GM21515 (cell line): Measurements from ENCODE around the gene CDK14.
A peak's percentile ranks its signal among the peaks of the same experiment; 100 is the strongest.
"Not testable (repeated sequence)": the region's sequence is repeated elsewhere in the genome, so short reads cannot be mapped to it uniquely, and the experiment has no call there.

Experiments
- ATAC-seq: cut with Tn5 transposase; IDR thresholded peaks from one replicate; pipeline ENCODE4 v1.9.1; 2021; ENCODE audit not compliant: unreplicated experiment

The CDK14 gene

DNA sequence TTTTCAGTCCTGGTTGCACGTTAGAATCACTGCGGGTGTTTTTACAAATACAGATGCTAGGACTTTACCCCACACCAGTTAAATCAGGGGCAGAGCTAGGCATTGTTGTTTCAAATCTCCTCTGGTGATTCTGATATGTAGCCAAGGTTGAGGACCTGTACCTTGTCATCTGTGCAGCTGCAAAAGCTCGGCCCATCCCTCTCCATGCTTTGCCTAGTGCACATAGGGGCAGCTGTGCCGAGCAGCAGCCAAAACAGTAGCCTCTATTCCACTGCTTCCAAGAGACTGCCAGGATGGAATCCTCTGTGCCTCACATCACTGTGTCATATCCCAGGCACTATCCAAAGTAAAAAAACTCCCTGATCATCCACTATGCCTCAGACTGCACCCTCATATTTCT is 181.3 kb downstream of the CDK14 start:
- peak; percentile 46 for ATAC-seq

DNA sequence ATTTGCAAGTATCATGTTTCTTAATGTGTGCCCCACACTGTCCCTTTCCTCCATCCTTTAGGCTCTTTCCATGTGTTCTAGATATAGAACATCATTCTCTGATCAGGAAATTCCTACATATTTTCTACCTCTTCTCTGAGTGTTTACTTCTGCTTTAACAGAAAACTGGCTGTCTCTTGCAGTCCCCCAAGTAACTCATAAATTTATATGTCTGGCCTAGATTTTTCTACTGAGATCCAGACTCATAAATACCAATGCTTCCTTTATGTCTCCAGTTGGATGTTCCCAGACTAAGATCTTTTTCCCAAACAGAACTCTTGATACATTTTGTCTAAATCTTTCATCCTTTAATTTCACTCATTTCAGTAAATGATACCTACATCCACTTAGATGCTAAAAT is 181.8 kb downstream of the CDK14 start:
- ATAC-seq = no peak

DNA sequence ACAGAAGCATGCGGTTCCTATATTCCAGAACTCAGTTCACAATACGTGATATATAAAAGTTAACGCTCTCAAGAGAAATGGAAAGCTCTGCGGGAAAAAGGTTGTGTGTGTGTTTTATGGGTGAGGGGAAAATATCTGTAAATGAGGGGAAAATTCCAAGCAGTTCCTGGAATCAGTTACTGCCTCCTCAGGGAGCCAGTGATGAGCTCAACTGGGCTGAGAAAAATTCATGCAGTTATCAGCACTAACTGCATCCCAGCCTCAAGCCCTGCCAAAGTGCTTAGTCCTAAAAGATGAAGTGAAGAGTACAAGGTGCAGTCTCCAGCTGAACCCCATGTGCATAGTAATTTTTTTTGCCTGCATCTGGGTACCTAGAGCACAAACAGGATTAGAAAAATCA is 191.9 kb downstream of the CDK14 start:
- ATAC-seq = no peak

DNA sequence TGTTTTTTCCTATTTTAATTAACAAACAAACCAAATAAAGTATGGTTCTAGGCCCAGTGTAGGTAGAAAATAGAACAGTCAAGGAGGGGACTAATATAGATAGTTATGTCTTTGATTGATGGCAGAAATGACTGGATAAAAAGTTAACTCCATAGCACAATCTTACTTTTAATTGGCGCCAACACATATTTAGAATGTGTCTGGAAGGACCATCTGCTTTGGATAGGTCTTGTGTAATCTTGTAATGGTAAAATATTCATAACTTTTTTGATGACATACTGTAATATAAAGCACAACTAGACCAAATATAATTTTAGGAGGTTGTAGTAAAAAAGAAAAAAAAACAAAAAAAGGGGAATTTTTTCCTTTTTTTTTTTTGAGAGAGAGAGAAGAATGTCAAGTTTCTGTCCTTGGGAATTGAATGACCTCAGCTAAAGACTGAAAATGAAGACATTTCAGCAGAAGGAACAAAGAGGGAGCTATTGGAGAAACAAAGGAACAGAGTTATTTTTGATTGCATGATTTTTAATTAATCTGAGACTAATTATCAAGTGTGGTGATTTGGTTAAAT is 193.7 kb downstream of the CDK14 start:
- ATAC-seq = no peak

DNA sequence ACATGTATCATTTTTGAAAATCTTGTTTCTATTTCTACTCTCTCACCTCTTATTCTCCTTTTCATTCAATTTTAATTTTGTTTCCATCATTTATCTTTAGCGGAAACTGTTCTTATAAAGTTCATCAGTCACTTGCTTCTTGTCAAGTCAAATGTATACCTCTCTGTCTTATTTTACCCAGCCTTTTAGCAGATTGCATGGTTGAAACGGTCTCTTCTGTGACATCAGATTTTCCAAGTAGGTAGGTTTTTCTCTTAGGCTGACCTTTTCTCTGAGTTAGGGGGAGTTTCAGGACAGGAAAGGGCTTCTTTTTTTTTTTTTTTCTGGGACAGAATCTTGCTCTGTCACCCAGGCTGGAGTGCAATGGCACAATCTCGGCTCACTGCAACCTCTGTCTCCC is 195.5 kb downstream of the CDK14 start:
- no peak for ATAC-seq

DNA sequence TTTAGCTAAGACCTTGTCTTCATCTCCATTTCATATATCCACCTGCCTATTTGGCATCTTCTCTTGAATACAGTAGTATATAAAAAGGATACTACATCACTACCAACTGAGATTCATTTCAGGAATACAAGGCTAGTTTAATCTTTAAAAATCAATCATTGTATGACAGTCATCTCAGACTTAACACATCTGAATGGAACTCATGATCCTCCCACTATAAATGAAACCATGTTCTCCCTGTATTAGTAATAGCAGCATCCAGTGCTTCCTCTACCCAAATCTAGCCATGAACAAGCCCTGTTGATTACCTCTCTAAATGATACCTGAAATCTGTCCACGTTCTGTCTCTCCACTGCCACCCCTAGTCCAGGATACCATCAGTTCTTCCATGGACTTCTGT is 196.2 kb downstream of the CDK14 start:
- no peak for ATAC-seq

DNA sequence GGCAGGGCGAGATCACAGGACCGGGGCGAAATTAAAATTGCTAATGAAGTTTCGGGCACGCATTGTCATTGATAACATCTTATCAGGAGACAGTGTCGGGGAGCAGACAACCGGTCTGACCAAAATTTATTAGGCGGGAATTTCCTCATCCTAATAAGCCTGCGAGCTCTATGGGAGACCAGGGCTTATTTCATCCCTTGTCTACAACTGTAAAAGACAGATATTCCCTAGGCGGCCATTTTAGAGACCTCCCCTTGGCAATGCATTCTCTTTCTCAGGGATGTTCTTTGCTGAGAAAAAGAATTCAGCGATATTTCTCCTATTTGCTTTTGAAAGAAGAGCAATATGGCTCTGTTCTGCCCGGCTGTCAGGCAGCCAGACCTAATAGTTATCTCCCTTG is 198.1 kb downstream of the CDK14 start:
- not testable (repeated sequence) for ATAC-seq

DNA sequence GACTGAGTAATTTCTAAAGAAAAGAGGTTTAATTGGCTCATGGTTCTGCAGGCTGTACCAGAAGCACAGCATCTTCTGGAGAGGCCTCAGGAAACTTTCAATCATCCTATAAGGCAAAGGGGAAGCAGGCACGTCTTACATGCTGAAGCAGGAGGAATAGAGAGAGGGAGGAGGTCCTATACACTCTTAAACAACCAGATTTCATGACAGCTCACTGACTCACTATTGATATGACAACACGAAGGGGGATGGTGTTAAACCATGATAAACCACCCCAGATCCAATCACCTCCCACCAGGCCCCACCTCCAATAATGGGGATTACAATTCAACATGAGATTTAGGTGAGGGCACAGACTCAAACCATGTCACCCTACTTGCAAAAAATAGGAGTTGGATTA is 201.5 kb downstream of the CDK14 start:
- no peak for ATAC-seq

DNA sequence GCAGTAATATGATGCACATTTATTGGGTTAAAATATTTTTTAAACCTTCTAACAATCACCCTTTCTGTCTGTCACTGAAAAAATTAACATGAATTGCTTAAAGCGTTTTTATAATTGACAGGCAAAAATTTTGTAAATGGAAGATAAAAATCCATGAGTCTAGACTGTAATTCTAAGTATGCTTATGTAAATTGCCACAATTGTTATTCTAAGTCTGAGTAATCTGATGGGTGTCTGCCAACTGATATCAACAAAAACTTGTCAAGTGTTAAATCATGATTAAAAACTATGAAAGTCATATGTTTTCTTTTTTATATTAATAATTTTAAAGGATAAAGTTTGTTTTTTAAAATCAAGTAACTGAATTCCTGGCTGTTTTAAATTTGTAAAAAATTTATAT is 208.2 kb downstream of the CDK14 start:
- ATAC-seq = no peak

DNA sequence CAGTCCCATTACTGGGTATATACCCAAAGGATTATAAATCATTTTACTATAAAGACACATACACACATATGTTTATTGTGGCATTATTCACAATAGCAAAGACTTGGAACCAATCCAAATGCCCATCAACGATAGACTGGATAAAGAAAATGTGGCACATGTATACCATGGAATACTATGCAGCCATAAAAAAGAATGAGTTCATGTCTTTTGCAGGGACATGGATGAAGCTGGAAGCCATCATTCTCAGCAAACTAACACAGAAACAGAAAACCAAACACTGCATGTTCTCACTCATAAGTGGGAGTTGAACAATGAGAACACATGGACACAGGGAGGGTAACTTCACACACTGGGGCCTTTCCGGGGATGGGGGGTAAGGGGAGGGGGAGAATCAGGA is 219.4 kb downstream of the CDK14 start:
- not testable (repeated sequence) for ATAC-seq

DNA sequence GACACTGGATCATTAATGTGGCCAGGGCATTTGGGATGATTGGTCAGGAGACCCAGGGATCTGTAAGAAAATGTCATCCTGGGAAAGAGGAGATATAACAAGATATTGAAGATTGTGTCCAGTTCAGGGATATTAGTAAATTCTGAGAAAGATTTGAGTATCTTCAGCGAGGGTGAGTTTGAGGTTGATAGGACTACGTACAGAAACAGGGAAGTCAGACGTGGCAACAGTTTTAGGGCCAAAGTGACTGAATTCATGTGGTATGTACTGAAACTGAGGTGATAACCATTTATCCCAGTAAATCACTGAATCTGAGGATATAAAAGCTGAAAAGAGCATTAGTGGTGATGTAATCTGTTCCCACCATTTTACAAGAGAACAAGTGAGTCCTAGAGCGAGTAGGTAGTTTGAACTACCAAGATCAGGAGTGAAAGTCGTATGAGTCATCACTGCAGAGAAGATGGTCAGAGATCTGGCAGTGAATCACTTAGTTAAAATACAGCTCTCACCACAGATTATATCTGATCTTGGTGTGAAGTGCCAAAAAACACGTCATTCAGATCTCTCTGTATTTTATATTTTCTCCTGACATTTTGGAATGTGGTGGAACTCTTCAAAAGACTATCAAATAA is 220.5 kb downstream of the CDK14 start:
- peak; percentile 98 for ATAC-seq

DNA sequence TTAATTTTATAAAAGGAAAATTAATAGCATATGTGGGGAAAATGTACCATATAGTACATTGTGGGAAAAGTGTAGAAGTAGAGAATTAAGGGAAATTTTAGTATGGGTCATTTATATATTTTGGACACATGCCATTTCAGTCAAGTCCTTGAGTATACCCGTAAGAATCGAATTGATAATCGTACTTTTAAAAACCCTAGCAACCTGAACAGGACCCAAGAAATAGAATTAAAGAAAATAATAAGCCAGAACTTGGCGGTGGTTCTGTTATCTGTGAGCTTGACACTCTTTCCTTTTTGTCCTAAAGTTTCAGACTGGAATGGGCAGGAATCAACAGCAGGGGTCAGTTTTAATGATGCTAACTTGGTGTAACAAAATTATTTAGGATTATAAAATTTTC is 221.0 kb downstream of the CDK14 start:
- ATAC-seq = no peak

DNA sequence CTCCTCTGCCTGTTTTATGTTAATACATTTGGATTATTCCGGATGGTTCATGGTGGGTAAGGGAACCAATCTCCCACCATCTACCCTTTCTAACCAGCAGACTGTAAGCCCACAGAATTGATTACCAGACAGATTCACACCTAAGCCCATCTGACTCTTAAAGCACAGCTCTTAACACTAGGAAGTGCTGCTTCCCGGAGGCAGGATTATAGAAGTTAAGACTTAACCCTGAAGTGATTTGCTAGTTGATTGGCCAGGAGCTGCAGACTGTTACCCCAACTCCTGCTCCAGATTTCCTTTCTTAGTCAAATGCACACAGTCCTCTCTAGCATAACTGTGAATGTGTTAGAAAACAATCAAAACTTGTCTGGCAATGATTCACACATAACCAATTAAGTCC is 221.7 kb downstream of the CDK14 start:
- ATAC-seq = no peak

DNA sequence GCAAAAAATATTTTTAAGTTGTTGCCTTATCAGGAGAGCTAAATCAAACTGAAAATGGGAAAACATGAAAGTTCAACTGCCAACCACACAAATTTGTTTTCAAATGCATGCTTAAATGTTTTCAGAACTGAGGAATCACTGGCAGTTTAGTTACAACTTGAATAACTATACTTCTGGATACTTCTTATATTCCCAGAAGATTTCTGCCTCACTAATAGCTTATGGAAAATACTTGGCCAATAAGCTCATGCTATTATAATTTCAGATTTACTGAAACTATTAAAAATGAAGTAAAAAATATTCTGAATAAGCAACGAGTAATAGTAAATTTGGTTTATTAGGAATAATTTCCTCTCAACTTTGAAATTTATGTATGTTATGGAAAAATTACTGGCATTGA is 222.2 kb downstream of the CDK14 start:
- no peak for ATAC-seq

DNA sequence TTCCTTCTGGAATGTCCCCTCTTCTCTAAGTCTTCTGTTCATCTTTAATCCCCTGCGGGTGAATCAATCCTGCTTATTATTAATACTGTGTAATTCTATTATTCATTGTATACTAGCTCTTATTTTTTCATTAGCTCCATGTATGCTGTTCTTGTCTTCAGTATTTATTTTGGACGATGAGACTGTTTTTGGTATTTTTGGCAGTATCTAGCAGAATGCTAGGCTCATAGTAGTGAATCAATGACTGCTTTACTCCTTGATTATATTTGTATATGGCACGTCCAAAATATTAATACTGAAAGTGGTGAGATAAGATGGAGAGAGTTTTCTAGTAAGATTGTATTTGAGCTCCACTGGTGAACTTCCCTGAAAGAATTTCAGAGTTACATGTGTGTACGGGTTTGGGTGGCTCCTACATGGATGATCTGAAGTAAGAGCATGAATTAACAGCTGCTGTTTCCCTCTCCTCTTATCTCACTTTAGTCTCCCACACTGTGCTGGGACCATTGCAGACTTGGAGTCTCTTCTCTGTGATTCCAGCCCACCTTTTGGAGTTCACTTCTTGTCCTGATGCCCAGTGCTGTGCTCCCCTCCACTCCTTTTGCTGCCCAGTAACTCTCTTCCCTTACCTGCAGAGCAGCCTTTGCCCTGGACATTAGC is 226.0 kb downstream of the CDK14 start:
- no peak for ATAC-seq

DNA sequence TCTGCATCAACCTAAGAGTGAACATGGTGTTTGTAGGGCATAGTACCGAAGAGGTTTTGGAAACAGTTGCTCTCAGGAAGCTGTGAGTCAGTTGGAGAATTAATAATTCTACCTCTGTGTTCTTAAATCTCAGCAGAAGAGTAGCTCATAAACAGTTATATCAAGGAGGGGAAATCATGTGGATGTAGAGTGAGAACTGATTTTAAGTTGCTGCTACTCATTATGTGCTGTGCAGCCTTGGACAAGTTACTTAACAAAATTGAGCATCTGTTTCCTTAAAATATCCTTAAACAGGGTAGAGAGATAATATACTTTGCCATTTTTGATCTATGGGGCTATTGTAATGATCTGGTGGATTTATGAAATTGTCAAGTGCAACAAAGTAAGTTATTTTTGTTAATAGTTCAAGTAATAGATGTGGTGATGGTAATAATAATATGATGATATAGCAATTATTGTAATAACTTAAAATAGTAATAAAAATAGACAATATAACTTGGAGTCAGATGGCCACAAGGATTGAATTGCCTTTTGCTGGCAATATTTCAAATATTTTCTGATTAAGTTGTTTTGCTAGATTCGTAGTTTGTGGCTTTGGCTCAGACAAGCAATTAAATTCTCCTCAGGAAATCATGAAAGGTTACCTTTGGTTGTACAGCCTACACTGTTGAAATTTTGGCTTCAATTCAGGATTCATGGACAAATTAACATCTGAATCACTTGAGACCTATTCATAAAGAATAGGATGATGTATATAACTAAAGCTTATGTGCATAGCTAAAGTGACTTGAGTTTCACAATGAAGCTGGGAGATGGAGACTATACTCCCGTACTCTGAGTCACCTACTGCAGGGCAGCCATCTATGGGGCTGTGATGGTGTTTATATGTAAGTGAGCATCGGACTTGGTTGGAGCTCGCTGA is 228.5 kb downstream of the CDK14 start:
- no peak for ATAC-seq

DNA sequence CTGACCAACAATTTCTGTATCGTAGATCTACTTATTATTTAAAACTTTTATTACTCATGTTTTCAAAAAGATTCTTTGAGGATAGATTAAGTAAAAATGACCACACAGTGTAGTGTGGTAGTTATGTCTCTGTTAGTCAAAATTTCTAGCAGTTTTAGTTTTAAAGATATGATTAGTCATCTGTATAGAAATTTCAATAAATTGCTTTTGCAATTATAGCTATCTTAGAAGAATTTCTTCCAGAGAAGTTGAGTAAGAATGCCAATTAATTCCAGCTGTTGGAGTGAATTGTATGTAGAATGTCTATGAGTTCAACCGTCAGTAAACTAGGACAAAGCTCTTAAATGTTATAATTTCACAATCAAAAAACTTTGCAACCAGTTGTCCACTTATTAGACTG is 229.7 kb downstream of the CDK14 start:
- no peak for ATAC-seq

DNA sequence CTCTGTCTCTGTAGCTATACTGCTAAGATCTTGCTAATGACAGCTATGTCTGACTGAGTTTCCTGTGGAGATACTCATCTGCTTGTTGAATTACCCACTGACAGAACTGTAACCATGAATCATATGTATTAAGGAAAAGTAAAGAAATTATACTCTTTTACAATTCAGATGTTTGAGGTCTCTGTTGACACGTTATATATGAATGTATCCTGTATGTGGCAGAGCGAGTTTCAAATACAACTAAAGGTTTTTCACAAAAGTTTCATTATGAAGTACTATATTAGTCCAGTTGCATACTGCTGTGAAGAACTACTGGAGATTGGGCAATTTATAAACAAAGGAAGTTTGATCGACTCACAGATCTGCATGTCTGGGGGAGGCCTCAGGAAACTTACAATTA is 232.5 kb downstream of the CDK14 start:
- ATAC-seq = no peak

DNA sequence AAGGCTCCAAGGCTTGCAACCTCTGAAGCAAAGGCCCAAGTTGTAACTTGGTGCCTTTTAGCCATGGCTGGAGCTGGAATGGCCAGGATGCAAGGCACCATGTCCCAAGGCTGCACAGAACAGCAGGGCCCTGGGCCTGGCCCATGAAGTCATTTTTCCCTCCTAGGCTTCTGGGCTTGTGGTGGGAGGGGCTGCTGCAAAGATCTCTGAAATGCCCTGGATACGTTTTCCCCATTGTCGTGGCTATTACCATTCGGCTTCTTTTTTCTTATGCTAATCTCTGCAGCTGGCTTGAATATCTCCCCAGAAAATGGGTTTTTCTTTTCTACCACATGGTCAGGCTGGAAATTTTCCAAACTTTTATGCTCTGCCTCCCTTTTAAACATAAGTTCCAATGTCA is 234.2 kb downstream of the CDK14 start:
- ATAC-seq = no peak

DNA sequence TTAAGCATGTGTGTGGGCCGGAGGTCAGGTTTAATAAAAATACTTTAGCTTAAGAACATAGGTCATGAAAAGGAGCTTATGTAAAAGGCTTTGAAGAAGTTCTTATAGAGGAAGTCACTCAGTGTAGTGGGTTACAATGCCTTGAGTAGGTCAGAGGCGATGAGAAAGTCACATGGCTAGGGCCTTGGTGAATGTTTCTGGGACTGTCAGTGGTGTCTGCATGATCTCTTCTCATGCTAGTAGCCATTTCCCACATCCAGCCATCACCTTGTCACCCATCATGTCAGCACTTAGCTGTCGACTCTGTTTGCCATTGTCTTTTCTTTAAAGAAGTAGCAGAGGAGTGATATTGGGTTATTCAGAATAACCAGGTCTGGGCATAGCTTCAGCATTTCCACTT is 236.6 kb downstream of the CDK14 start:
- ATAC-seq = no peak

DNA sequence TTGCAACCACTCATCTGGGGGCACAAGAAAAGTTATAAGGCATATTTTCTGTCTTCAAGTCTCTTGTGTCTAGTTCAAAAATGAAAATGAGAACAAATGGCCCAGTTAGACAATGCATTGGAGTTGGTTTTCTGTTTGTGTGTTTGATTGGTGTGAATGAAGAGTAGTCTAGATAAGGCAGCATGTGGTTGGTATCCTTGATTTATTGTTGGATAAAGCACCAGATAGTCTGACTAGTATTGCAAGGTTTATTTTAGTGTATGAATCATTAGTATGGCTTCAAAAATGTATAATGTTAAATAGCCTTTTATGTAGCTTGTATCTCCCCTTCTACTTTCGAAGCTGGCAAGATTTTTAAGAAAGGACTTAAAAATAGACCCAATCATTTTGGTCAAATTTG is 237.3 kb downstream of the CDK14 start:
- no peak for ATAC-seq

DNA sequence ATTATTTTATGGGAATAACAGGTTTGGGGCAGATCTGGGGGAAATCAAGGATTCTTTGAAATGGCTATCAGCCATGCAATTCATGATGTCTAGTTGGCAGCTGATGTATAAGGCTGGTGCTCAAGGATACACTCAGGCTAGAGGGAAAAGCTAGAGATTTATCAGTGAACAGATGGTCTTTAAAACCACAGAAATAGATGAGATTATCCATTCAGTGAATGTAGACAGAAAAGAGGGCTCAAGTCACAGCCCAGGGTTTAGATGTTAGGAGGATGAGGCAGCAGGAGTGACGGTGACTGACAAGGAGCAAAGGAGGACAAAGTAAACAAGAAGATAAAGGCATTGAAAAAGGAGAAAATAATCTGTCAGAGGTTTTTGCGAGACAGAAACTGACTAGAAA is 238.7 kb downstream of the CDK14 start:
- no peak for ATAC-seq
